Upper lobe of left lung (tissue), 6 donors: ENCODE measurements around the gene IL1RAPL1. TPM values are rescaled to one million over a fixed set of nuclear protein-coding genes. Genes with fewer than 3 reads are reported as not detected.

Experiments used
- ATAC-seq, 2 donors: fragments of 200-7000 bp; cut with Tn5 transposase; one replicate each; pipeline ENCODE4 v1.9.1; 2022; ENCODE audit warnings: mild to moderate bottlenecking in 2 of 2, moderate library complexity in 2 of 2; ENCODE audit not compliant: low FRiP score in 2 of 2
- DNase-seq, 2 donors: peaks; one replicate each; pipeline ENCODE4 v3.0.0-alpha.2; 2019 to 2020
- H3K27ac ChIP-seq, 4 donors: fragments of 200-600 bp; sonication (generic); one replicate each; pipeline ENCODE4 v1.5.1; 2016 to 2019
- H3K27me3 ChIP-seq, 4 donors: fragments of 200-600 bp; sonication (generic); one replicate each; pipeline ENCODE4 v1.5.1; 2017 to 2019
- H3K36me3 ChIP-seq, 4 donors: fragments of 200-600 bp; sonication (generic); one replicate each; pipeline ENCODE4 v1.5.1; 2016 to 2019
- H3K4me1 ChIP-seq, 4 donors: fragments of 200-600 bp; sonication (generic); one replicate each; pipeline ENCODE4 v1.5.1; 2018 to 2019
- H3K4me3 ChIP-seq, 4 donors: fragments of 200-600 bp; sonication (generic); one replicate each; pipeline ENCODE4 v1.5.1; 2017 to 2019; ENCODE audit warnings: mild to moderate bottlenecking in 2 of 4, moderate library complexity in 1 of 4
- H3K9me3 ChIP-seq, 4 donors: fragments of 200-600 bp; sonication (generic); one replicate each; pipeline ENCODE4 v1.5.1; 2018 to 2019
- CTCF ChIP-seq, 6 experiments: fragments of 450-650 bp in 4 of 6; fragments of 200-600 bp in 2 of 6; sonication (generic) in 2 of 6; IDR thresholded peaks; one replicate each; pipeline ENCODE4 v1.5.1; 2016 to 2019; ENCODE audit warnings: antibody characterized with exemption in 6 of 6
- EP300 ChIP-seq, 4 donors: sonication (generic); formaldehyde crosslinking; IDR thresholded peaks; one replicate each; pipeline ENCODE4 v1.5.1; 2017; ENCODE audit warnings: antibody characterized with exemption in 4 of 4, control low read depth in 2 of 4
- POLR2A ChIP-seq, 4 donors: fragments of 450-650 bp; IDR thresholded peaks; one replicate each; pipeline ENCODE4 v1.5.1; 2016 to 2017; ENCODE audit warnings: antibody characterized with exemption in 4 of 4, mild to moderate bottlenecking in 2 of 4
- POLR2AphosphoS5 ChIP-seq, 2 donors: sonication (generic); formaldehyde crosslinking; IDR thresholded peaks; one replicate each; pipeline ENCODE4 v1.5.1; 2017; ENCODE audit warnings: antibody characterized with exemption in 2 of 2
- WGBS, 2 donors: methylation state at CpG; one replicate each; pipeline ENCODE4 v1.1.5; 2017 to 2018; 5-methylcytosine and 5-hydroxymethylcytosine counted together
- total RNA-seq, 6 donors: library from RNA; depleted of rRNA in 4 of 6; stranded (reverse); fragments of >200 nt in 4 of 6; gene quantifications; one replicate each; pipeline versions ENCODE4 v1.1.0 to v1.2.1, GENCODE V29; 2016 to 2021
- donor health status: DM: no; HTN: no; CAD: no; lungs with moderate emphysema.
- donor health status: DM: no; HTN: yes; CAD: no; lungs with severe emphysema.

IL1RAPL1 gene
- total RNA-seq, 6 donors from 2014 or later = 0.09 to 0.46 (median 0.33) TPM; not detected in 3

- Histone ChIP-seq H3K27me3 (no peaks in the 10 kb centered on the region), H3K4me1 (no peaks in the 10 kb centered on the region), H3K27ac (no peak overlapping the region), H3K9me3 (peaks cover 0 to 3% (median 0%) of the 10 kb centered on the region in 4 donors), H3K36me3 (no peaks in the 10 kb centered on the region), H3K4me3 (no peak overlapping the region)
- TF ChIP-seq EP300 (IDR thresholded peaks at IDR 0.05) (no peak), POLR2A (IDR thresholded peaks at IDR 0.05) (no peak), POLR2AphosphoS5 (IDR thresholded peaks at IDR 0.05) (no peak), CTCF (IDR thresholded peaks at IDR 0.05) (no peak)
- WGBS, 2 donors = 17 to 59% methylated on average over 1 of the region's 1 CpG
- DNase-seq = no peak
- no peak for ATAC-seq
Observed at GRCh38 chrX:29641461-29641860, 1054.2 kb downstream of the IL1RAPL1 start.

DNA sequence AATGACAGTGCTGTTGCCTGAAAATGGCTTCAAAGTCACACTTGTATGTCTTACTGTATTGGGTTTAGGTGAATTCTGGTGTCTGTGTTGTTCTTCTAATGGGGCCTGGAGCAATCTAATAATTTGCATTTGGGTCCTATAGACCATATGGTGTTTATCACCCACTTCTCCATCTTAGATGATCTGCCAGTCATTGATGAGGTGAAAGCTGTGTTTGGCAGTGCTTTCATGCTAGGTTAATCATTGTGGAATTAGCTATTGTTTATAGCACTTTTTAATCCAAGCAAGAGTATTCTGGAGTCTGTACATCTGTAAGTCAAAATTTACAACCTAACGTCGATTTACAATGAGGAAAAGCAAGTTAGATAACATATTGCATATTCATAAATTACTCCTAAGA lies 1055.9 kb downstream of the IL1RAPL1 start:
- Histone ChIP-seq H3K9me3 (peaks cover 0 to 3% (median 0%) of the 10 kb centered on the region in 4 donors), H3K4me1 (no peaks in the 10 kb centered on the region), H3K27me3 (no peaks in the 10 kb centered on the region), H3K4me3 (no peak overlapping the region), H3K36me3 (no peaks in the 10 kb centered on the region), H3K27ac (no peak overlapping the region)
- TF ChIP-seq CTCF (IDR thresholded peaks at IDR 0.05) (no peak), POLR2AphosphoS5 (IDR thresholded peaks at IDR 0.05) (no peak), POLR2A (IDR thresholded peaks at IDR 0.05) (no peak), EP300 (IDR thresholded peaks at IDR 0.05) (no peak)
- no peak for DNase-seq
- 70 to 85% methylated on average over 2 of the region's 2 CpGs for WGBS, 2 donors
- no peak for ATAC-seq

- 76 to 100% methylated on average over 1 of the region's 1 CpG for WGBS, 2 donors
- no peak overlapping the region for H3K27ac ChIP-seq
- TF ChIP-seq POLR2AphosphoS5 (IDR thresholded peaks at IDR 0.05) (no peak), CTCF (IDR thresholded peaks at IDR 0.05) (no peak), EP300 (IDR thresholded peaks at IDR 0.05) (no peak), POLR2A (IDR thresholded peaks at IDR 0.05) (no peak)
- H3K9me3 ChIP-seq = peaks cover 0 to 3% (median 0%) of the 10 kb centered on the region in 4 donors
- no peaks in the 10 kb centered on the region for H3K36me3 ChIP-seq
- ATAC-seq = no peak
- H3K27me3 ChIP-seq = no peaks in the 10 kb centered on the region
- H3K4me3 ChIP-seq = no peak overlapping the region
- no peak for DNase-seq
- H3K4me1 ChIP-seq = no peaks in the 10 kb centered on the region
Observed at GRCh38 chrX:29648161-29648560, 1060.9 kb downstream of the IL1RAPL1 start.

GRCh38 chrX:29652484-29652883 lies 1065.2 kb downstream of the IL1RAPL1 start:
- Histone ChIP-seq H3K36me3 (no peaks in the 10 kb centered on the region), H3K9me3 (no peaks in the 10 kb centered on the region), H3K4me3 (no peak overlapping the region), H3K4me1 (no peaks in the 10 kb centered on the region), H3K27me3 (no peaks in the 10 kb centered on the region), H3K27ac (no peak overlapping the region)
- TF ChIP-seq EP300 (IDR thresholded peaks at IDR 0.05) (no peak), POLR2AphosphoS5 (IDR thresholded peaks at IDR 0.05) (no peak), POLR2A (IDR thresholded peaks at IDR 0.05) (no peak), CTCF (IDR thresholded peaks at IDR 0.05) (no peak)
- WGBS, 2 donors = 50 to 65% methylated on average over 1 of the region's 1 CpG
- DNase-seq (no peak), ATAC-seq (no peak)

GRCh38 chrX:29653721-29654120 lies 1066.5 kb downstream of the IL1RAPL1 start:
- TF ChIP-seq POLR2AphosphoS5 (IDR thresholded peaks at IDR 0.05) (no peak), CTCF (IDR thresholded peaks at IDR 0.05) (no peak), POLR2A (IDR thresholded peaks at IDR 0.05) (no peak), EP300 (IDR thresholded peaks at IDR 0.05) (no peak)
- Histone ChIP-seq H3K9me3 (no peaks in the 10 kb centered on the region), H3K27me3 (no peaks in the 10 kb centered on the region), H3K4me3 (no peak overlapping the region), H3K36me3 (no peaks in the 10 kb centered on the region), H3K27ac (no peak overlapping the region), H3K4me1 (no peaks in the 10 kb centered on the region)
- ATAC-seq = no peak
- DNase-seq = no peak
